Kidney glomerular epithelial cell (primary cell): ENCODE results near the gene HBG1.
A peak's percentile ranks its signal among the peaks of the same experiment; 100 is the strongest.

Experiments used
- DNase-seq: peaks from one replicate; lab custom pipeline; 2025; lab: John Stamatoyannopoulos, UW

HBG1 gene

DNA sequence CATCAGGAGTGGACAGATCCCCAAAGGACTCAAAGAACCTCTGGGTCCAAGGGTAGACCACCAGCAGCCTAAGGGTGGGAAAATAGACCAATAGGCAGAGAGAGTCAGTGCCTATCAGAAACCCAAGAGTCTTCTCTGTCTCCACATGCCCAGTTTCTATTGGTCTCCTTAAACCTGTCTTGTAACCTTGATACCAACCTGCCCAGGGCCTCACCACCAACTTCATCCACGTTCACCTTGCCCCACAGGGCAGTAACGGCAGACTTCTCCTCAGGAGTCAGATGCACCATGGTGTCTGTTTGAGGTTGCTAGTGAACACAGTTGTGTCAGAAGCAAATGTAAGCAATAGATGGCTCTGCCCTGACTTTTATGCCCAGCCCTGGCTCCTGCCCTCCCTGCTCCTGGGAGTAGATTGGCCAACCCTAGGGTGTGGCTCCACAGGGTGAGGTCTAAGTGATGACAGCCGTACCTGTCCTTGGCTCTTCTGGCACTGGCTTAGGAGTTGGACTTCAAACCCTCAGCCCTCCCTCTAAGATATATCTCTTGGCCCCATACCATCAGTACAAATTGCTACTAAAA, 22.8 kb downstream of the HBG1 start, which contains the start of gene HBB:
TSS of gene HBB (minus strand) at position 340 of the 579 bp plus-strand sequence. CDS start at position 290, 50 bp downstream.
- no peak for DNase-seq

- no peak for DNase-seq
Observed at GRCh38 chr11:5225480-5225871, 24.2 kb downstream of the HBG1 start.

DNA sequence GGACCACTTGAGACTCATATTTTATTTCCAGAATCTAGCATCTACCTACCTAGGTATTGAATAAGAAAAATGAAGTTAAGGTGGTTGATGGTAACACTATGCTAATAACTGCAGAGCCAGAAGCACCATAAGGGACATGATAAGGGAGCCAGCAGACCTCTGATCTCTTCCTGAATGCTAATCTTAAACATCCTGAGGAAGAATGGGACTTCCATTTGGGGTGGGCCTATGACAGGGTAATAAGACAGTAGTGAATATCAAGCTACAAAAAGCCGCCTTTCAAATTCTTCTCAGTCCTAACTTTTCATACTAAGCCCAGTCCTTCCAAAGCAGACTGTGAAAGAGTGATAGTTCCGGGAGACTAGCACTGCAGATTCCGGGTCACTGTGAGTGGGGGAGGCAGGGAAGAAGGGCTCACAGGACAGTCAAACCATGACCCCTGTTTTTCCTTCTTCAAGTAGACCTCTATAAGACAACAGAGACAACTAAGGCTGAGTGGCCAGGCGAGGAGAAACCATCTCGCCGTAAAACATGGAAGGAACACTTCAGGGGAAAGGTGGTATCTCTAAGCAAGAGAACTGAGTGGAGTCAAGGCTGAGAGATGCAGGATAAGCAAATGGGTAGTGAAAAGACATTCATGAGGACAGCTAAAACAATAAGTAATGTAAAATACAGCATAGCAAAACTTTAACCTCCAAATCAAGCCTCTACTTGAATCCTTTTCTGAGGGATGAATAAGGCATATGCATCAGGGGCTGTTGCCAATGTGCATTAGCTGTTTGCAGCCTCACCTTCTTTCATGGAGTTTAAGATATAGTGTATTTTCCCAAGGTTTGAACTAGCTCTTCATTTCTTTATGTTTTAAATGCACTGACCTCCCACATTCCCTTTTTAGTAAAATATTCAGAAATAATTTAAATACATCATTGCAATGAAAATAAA, 24.8 kb downstream of the HBG1 start:
- DNase-seq = no peak

- no peak for DNase-seq
Observed at GRCh38 chr11:5223686-5224085, 26.0 kb downstream of the HBG1 start.

DNA sequence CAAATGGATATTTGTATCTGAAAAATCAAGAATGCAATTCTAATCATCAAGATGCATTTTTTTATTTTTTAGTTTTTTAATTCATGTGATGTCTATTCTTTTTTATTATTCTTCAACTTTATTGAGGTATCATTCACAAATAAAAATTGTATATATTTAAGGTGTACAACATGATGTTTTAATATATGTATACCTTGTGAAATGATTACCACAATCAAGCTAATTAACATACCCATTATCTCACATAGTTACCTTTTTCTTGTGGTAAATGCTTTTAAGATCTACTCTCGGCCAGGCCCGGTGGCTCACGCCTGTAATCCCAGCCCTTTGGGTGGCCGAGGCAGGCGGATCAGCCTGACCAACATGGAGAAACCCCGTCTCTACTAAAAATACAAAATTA, 26.5 kb downstream of the HBG1 start:
- no peak for DNase-seq

DNA sequence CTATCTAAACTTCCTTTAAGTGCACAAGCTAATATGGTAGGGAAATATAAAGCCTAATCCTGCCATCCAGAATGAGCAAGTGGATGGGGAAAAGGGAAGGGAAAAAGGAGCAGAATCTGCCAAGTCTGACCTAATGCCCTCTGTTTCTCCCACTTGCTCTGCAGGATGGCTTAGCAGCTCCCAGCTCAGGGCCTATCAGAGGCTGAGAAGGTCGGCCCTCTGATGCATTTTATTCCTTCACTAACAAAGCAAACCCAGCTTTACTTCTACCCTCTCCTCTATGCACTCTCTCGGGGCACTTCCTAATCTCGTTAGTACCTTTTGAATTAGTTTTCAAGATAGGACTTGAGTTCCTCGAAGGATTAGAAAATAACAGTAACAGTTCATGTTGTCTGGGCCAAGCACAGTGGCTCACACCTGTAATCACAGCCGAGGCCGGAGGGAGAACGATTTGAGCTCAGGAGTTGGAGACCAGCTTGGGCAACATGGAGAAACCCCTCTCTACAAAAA, 39.2 kb downstream of the HBG1 start:
- no peak for DNase-seq

GRCh38 chr11:5204787-5205186, 44.9 kb downstream of the HBG1 start:
- DNase-seq = peak; percentile 25

DNA sequence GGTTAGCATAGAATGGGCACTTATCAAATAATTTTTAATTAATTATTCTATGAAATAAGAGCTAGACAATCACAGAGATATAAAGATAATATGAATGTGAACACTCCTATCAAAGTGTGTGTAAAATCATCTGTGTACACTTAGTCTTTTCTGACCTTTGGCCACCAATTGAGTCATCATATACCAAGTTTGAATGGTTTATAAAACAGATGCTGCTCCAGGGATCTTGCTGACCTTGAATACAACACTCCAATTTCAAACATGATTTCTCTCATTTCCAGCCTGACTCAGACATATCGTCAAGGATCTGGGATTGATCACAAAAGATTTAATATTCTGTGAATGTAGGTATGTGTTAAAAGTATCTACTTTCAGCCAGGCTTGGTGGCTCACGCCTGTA, 46.3 kb downstream of the HBG1 start:
- no peak for DNase-seq

DNA sequence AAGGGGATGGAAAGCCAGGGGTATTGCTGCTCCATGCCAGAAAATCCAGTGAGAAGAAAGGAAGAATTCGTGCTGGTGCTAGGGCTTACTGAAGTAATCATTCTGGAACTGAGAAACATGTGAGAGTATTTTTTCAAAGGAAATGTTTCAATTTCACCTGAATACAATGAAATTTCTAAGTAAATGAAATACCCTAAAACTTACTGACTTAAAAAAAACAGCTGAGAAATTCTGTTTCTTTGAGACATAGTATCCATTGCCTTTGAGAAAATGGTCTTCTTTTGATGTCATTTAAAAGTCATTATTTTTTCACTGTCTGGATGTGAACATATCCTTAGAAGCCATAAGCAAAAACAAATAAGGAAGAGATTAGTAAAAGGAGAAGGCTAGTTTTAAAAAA, 49.1 kb downstream of the HBG1 start, which contains the start of gene OR51V1:
TSS of gene OR51V1 (minus strand) at position 101 of the 400 bp plus-strand sequence. CDS start at position 101, 0 bp downstream.
- DNase-seq = no peak

- no peak for DNase-seq
Observed at GRCh38 chr11:5198285-5198684, 51.4 kb downstream of the HBG1 start.
